PC-3 (cell line): ENCODE results near the gene PYDC2. TPM values are rescaled to one million over a fixed set of nuclear protein-coding genes. Genes with fewer than 3 reads are reported as not detected.

Source experiments
- ATAC-seq: fragments of 200-7000 bp; cut with Tn5 transposase; 2 replicates; pipeline ENCODE4 v1.9.1; 2020; ENCODE audit warnings: mild to moderate bottlenecking, moderate library complexity
- BruUV-seq: library from RNA; stranded (reverse); fragments of 400-500 nt; replicated peaks from 2 replicates; lab custom pipeline; 2021; lab: Mats Ljungman, UMichigan
- CTCF ChIA-PET: fragments of 300-600 bp; sonication (Branson Sonifier 250); formaldehyde crosslinking; loops from one replicate; lab custom pipeline; 2022; ENCODE audit warnings: antibody characterized with exemption; lab: Charles Lee
- POLR2A ChIA-PET: fragments of 300-600 bp; sonication (Branson Sonifier 250); formaldehyde crosslinking; loops from one replicate; lab custom pipeline; 2022; ENCODE audit warnings: antibody characterized with exemption; ENCODE audit not compliant: unreplicated experiment; lab: Charles Lee
- DNase-seq: peaks from one replicate; pipeline ENCODE4 v3.0.0-alpha.2; 2015
- H2AFZ ChIP-seq: fragments of 300-600 bp; sonication (generic); 2 replicates; pipeline ENCODE4 v1.6.0; 2016; ENCODE audit warnings: antibody characterized with exemption, low read length
- H3F3A ChIP-seq: fragments of 300-600 bp; sonication (generic); one replicate; pipeline ENCODE4 v1.6.0; 2017; ENCODE audit warnings: antibody characterized with exemption, low read length, control low read depth, mild to moderate bottlenecking; ENCODE audit not compliant: unreplicated experiment
- H3K27ac ChIP-seq: fragments of 300-600 bp; sonication (generic); 2 replicates; pipeline ENCODE4 v1.5.1; 2016; ENCODE audit warnings: mild to moderate bottlenecking, low read length
- H3K27me3 ChIP-seq: fragments of 300-600 bp; sonication (generic); 2 replicates; pipeline ENCODE4 v1.6.1; 2016; ENCODE audit warnings: low read length, mixed read lengths
- H3K36me3 ChIP-seq: fragments of 300-600 bp; sonication (generic); 2 replicates; pipeline ENCODE4 v1.6.1; 2016; ENCODE audit warnings: low read depth, mixed run types, low read length, mixed read lengths
- H3K4me1 ChIP-seq: fragments of 300-600 bp; sonication (generic); 2 replicates; pipeline ENCODE4 v1.5.1; 2016; ENCODE audit warnings: low read length; ENCODE audit not compliant: insufficient read depth
- H3K4me2 ChIP-seq: fragments of 300-600 bp; sonication (generic); 2 replicates; pipeline ENCODE4 v1.6.0; 2016; ENCODE audit warnings: low read length
- H3K4me3 ChIP-seq: fragments of 300-600 bp; sonication (generic); 2 replicates; pipeline ENCODE4 v1.5.1; 2016; ENCODE audit warnings: mild to moderate bottlenecking, low read length, mixed read lengths
- H3K79me2 ChIP-seq: fragments of 300-600 bp; sonication (generic); 2 replicates; pipeline ENCODE4 v1.6.1; 2017; ENCODE audit warnings: low read length, mixed read lengths
- H3K9ac ChIP-seq: fragments of 300-600 bp; sonication (generic); 2 replicates; pipeline ENCODE4 v1.6.0; 2016; ENCODE audit warnings: mild to moderate bottlenecking, low read length
- H3K9me2 ChIP-seq: fragments of 300-600 bp; sonication (generic); replicated peaks from 2 replicates; pipeline ENCODE4 v1.6.1; 2016; ENCODE audit warnings: mixed run types, low read length, mixed read lengths
- H3K9me3 ChIP-seq: fragments of 300-600 bp; sonication (generic); 2 replicates; pipeline ENCODE4 v1.6.1; 2016; ENCODE audit warnings: low read length, mixed read lengths
- H4K20me1 ChIP-seq: fragments of 300-600 bp; sonication (generic); 2 replicates; pipeline ENCODE4 v1.6.1; 2016; ENCODE audit warnings: low read length, mixed read lengths
- EZH2 ChIP-seq: fragments of 300-600 bp; sonication (generic); IDR thresholded peaks from one replicate; pipeline ENCODE4 v1.6.1; 2017; ENCODE audit warnings: antibody characterized with exemption, mild to moderate bottlenecking, low read length; ENCODE audit not compliant: unreplicated experiment
- EZH2phosphoT487 ChIP-seq: fragments of 300-600 bp; sonication (generic); IDR thresholded peaks from 2 replicates; pipeline ENCODE4 v1.6.1; 2018; ENCODE audit warnings: mild to moderate bottlenecking, antibody characterized with exemption, low read length, borderline replicate concordance
- intact Hi-C: fragments of 100-400 bp; cut with micrococcal nuclease; formaldehyde crosslinking; loops from 2 replicates; pipeline ENCODE4 v1.9.0; 2023
- total RNA-seq: library from RNA; depleted of rRNA; stranded (reverse); fragments of >200 nt; gene quantifications from 2 replicates; pipeline ENCODE4 v1.2.3, GENCODE V29; 2014
- TF ChIP-seq, protein P1 (sequence below): fragments of 300-600 bp; sonication (generic); conservative IDR thresholded peaks from 2 replicates; pipeline ENCODE4 v1.5.1; 2017; ENCODE audit warnings: antibody characterized with exemption, low read depth, mild to moderate bottlenecking, low read length

PYDC2 gene
- total RNA-seq, 1 experiment from 2014 or later: not detected

DNA sequence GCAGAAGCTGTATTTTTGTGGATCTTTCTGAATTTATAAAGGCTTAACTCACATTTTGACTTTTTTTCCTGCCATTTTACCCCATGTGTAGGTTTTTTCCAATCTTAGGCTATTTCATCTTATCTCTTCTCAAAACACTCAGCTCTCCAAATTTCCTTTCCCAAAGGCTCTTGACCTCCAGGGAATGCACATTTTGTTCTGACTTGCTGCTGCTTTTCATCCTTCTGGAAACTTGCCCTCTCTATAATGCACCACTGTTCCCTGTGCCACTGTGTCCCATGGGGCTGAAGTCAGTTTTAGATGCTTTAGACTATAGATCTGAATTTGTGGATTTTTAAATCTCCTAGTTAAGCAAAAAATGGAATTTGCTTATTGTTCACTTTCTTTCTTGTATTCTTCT, 9.1 kb downstream of the PYDC2 start:
- POLR2A ChIA-PET: no interaction called here
- no peaks in the 10 kb centered on the region for H3K9me3 ChIP-seq
- no peaks in the 10 kb centered on the region for H3K36me3 ChIP-seq
- no peaks in the 10 kb centered on the region for H3K79me2 ChIP-seq
- CTCF ChIA-PET: no interaction called here
- no peaks in the 10 kb centered on the region for H3F3A ChIP-seq
- ATAC-seq (no peak), DNase-seq (no peak)
- no peaks in the 10 kb centered on the region for H3K9me2 ChIP-seq
- no TSS peak for BruUV-seq
- 0 out of 2 replicates have a peak, but pooled peaks cover 8% of the 10 kb centered on the region for H3K27me3 ChIP-seq
- H3K4me1 ChIP-seq: no peaks in the 10 kb centered on the region
- H3K9ac ChIP-seq: no peak overlapping the region
- TF ChIP-seq EZH2phosphoT487 (no peak), EZH2 (no peak)
- TF ChIP-seq, protein P1, sequence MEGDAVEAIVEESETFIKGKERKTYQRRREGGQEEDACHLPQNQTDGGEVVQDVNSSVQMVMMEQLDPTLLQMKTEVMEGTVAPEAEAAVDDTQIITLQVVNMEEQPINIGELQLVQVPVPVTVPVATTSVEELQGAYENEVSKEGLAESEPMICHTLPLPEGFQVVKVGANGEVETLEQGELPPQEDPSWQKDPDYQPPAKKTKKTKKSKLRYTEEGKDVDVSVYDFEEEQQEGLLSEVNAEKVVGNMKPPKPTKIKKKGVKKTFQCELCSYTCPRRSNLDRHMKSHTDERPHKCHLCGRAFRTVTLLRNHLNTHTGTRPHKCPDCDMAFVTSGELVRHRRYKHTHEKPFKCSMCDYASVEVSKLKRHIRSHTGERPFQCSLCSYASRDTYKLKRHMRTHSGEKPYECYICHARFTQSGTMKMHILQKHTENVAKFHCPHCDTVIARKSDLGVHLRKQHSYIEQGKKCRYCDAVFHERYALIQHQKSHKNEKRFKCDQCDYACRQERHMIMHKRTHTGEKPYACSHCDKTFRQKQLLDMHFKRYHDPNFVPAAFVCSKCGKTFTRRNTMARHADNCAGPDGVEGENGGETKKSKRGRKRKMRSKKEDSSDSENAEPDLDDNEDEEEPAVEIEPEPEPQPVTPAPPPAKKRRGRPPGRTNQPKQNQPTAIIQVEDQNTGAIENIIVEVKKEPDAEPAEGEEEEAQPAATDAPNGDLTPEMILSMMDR: no peak
- H3K27ac ChIP-seq: no peak overlapping the region
- intact Hi-C loops: no loop called here
- H4K20me1 ChIP-seq: no peaks in the 10 kb centered on the region
- no peak overlapping the region for H2AFZ ChIP-seq
- no peak overlapping the region for H3K4me2 ChIP-seq
- no peak overlapping the region for H3K4me3 ChIP-seq

DNA sequence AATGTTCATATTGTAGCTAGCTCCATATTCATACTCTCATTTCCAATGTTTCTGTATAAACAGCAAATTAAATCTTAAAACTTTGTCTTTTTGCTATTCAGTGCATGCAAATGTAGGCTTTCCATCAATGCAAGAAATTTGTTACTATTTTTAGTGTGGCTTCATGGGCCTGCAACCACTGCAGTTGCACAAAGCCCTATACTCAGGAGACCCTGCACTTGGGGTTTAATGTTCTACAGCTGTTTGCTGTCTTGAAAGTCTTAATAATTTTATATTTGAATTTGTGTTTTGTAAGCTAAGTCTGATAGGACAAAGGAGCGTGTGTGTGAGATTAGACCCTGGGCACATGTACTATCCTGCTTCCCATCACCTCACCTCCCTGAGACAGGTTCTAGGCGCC, 9.6 kb downstream of the PYDC2 start:
- TF ChIP-seq EZH2phosphoT487 (no peak), EZH2 (no peak)
- DNase-seq: no peak
- Histone ChIP-seq H3K36me3 (no peaks in the 10 kb centered on the region), H3K27me3 (0 out of 2 replicates have a peak, but pooled peaks cover 8% of the 10 kb centered on the region), H3K27ac (no peak overlapping the region), H3K9ac (no peak overlapping the region), H3K9me2 (no peaks in the 10 kb centered on the region), H3F3A (no peaks in the 10 kb centered on the region), H3K9me3 (no peaks in the 10 kb centered on the region), H3K4me1 (0 out of 2 replicates have a peak, but pooled peaks cover 1% of the 10 kb centered on the region), H3K79me2 (no peaks in the 10 kb centered on the region), H4K20me1 (no peaks in the 10 kb centered on the region), H3K4me3 (no peak overlapping the region), H2AFZ (no peak overlapping the region), H3K4me2 (no peak overlapping the region)
- CTCF ChIA-PET: no interaction called here
- intact Hi-C loops: no loop called here
- POLR2A ChIA-PET: no interaction called here
- no peak for ATAC-seq
- no TSS peak for BruUV-seq

DNA sequence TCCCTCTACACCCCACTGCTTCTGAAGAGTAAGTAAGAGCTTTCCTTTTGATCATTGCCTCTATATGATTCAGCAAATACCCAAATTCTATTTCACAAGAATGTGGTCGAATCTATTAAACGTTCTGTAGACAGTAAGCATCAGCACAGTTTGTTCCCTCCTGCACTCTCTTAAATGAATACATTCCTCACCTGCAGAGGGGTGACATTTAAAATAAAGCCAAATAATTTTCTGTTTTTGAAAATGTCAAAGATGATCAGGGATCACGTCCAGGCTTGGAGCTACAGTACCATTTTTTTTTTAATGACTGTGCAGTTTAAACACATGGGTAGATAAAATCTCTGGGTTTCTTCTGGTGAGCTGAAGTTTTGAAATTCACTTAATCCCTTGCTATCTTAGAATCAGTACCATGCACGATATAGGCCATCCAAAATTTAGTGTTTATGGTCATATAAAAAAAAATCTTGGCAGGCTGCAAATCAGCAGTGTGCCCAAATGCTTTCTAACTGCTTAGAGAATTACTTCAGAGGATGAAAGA, 12.8 kb downstream of the PYDC2 start:
- CTCF ChIA-PET: no interaction called here
- no TSS peak for BruUV-seq
- 0 out of 2 replicates have a peak, but pooled peaks cover 8% of the 10 kb centered on the region for H3K27me3 ChIP-seq
- no peak overlapping the region for H3K27ac ChIP-seq
- ATAC-seq: no peak
- peaks cover 14% of the 10 kb centered on the region; the same call in 1 of the 2 replicates for H3K4me1 ChIP-seq
- H3K9me2 ChIP-seq: no peaks in the 10 kb centered on the region
- H3K4me2 ChIP-seq: no peak overlapping the region
- no peaks in the 10 kb centered on the region for H3K36me3 ChIP-seq
- DNase-seq: no peak
- H3K79me2 ChIP-seq: no peaks in the 10 kb centered on the region
- H3K9me3 ChIP-seq: no peaks in the 10 kb centered on the region
- POLR2A ChIA-PET: no interaction called here
- no peaks in the 10 kb centered on the region for H3F3A ChIP-seq
- no peak overlapping the region for H3K9ac ChIP-seq
- TF ChIP-seq EZH2: no peak
- TF ChIP-seq, protein P1: no peak
- no peak for TF ChIP-seq EZH2phosphoT487
- H2AFZ ChIP-seq: no peak overlapping the region
- no peak overlapping the region for H3K4me3 ChIP-seq
- intact Hi-C loops: no loop called here
- H4K20me1 ChIP-seq: no peaks in the 10 kb centered on the region
